Nephron progenitor cell (in vitro differentiated cells): ENCODE results near the gene GNAT2.
A peak's percentile ranks its signal among the peaks of the same experiment; 100 is the strongest.

Source experiments
- DNase-seq: peaks from one replicate; pipeline ENCODE4 v3.0.0; 2021
- H3K27ac Mint-ChIP-seq: 2 replicates; pipeline ENCODE4 v1.8.0; 2021; ENCODE audit warnings: mild to moderate bottlenecking, moderate library complexity, mixed read lengths
- H3K27me3 Mint-ChIP-seq: 2 replicates; pipeline ENCODE4 v1.8.0; 2021; ENCODE audit warnings: mild to moderate bottlenecking, low read depth, mixed read lengths; ENCODE audit not compliant: poor library complexity
- H3K36me3 Mint-ChIP-seq: 2 replicates; pipeline ENCODE4 v1.8.0; 2021; ENCODE audit warnings: low read depth, mixed read lengths
- H3K4me1 Mint-ChIP-seq: 2 replicates; pipeline ENCODE4 v1.8.0; 2021; ENCODE audit warnings: mixed read lengths
- H3K4me3 Mint-ChIP-seq: 2 replicates; pipeline ENCODE4 v1.8.0; 2021; ENCODE audit warnings: mild to moderate bottlenecking, moderate library complexity, mixed read lengths
- H3K9me3 Mint-ChIP-seq: 2 replicates; pipeline ENCODE4 v1.8.0; 2021; ENCODE audit warnings: mild to moderate bottlenecking, moderate library complexity, mixed read lengths
- TF ChIP-seq, protein P1 (sequence below): fragments of 200-600 bp; sonication (generic); IDR thresholded peaks from 2 replicates; pipeline ENCODE4 v1.5.0; 2021; ENCODE audit warnings: antibody characterized with exemption

GNAT2 gene

GRCh38 chr1:109622895-109623294 is 3.5 kb upstream of the GNAT2 start:
- H3K4me3 Mint-ChIP-seq: peak overlapping the region; percentile 64
- DNase-seq: no peak

GRCh38 chr1:109622137-109622892 is 2.9 kb upstream of the GNAT2 start:
- Mint-ChIP-seq H3K36me3 (peaks cover 5% of the 10 kb centered on the region), H3K27me3 (peaks cover 2% of the 10 kb centered on the region), H3K27ac (peak overlapping the region; percentile 59), H3K4me1 (peaks cover 72% of the 10 kb centered on the region), H3K9me3 (no peaks in the 10 kb centered on the region), H3K4me3 (peak overlapping the region; percentile 95)
- DNase-seq: no peak
- TF ChIP-seq, protein P1, sequence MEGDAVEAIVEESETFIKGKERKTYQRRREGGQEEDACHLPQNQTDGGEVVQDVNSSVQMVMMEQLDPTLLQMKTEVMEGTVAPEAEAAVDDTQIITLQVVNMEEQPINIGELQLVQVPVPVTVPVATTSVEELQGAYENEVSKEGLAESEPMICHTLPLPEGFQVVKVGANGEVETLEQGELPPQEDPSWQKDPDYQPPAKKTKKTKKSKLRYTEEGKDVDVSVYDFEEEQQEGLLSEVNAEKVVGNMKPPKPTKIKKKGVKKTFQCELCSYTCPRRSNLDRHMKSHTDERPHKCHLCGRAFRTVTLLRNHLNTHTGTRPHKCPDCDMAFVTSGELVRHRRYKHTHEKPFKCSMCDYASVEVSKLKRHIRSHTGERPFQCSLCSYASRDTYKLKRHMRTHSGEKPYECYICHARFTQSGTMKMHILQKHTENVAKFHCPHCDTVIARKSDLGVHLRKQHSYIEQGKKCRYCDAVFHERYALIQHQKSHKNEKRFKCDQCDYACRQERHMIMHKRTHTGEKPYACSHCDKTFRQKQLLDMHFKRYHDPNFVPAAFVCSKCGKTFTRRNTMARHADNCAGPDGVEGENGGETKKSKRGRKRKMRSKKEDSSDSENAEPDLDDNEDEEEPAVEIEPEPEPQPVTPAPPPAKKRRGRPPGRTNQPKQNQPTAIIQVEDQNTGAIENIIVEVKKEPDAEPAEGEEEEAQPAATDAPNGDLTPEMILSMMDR: no peak

More at GRCh38 chr1:109622895-109623294, 3.5 kb upstream of the GNAT2 start:
- Mint-ChIP-seq H3K9me3 (no peaks in the 10 kb centered on the region), H3K27me3 (peaks cover 2% of the 10 kb centered on the region), H3K27ac (peak overlapping the region; percentile 59), H3K4me1 (peaks cover 73% of the 10 kb centered on the region), H3K36me3 (peaks cover 11% of the 10 kb centered on the region)
- TF ChIP-seq, protein P1: no peak

- TF ChIP-seq, protein P1: no peak
- Mint-ChIP-seq H3K4me1 (peaks cover 80% of the 10 kb centered on the region), H3K27me3 (peaks cover 2% of the 10 kb centered on the region), H3K36me3 (peaks cover 5% of the 10 kb centered on the region), H3K4me3 (peak overlapping the region; percentile 95), H3K27ac (no peak overlapping the region), H3K9me3 (no peaks in the 10 kb centered on the region)
- DNase-seq: no peak
These were observed 2.1 kb upstream of the GNAT2 start for GRCh38 chr1:109621379-109622136.

DNA sequence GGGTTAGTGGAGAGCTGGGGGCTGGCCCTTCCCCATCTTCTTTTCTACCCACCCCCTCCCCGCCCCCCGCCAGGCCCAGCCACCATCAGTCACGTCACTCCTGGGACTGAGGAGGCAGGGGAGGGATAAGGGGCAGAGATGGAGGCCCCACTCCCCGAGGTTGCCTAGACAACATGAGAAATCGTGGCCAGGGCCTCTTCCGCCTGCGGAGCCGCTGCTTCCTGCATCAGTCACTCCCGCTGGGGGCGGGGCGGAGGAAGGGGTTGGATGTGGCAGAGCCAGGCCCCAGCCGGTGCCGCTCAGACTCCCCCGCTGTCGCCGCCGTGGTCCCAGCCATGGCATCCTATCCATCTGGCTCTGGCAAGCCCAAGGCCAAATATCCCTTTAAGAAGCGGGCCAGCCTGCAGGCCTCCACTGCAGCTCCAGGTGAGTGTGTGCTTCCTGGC is 1.4 kb upstream of the GNAT2 start:
- Mint-ChIP-seq H3K27ac (peak overlapping the region; percentile 98), H3K9me3 (no peaks in the 10 kb centered on the region), H3K4me1 (peaks cover 85% of the 10 kb centered on the region), H3K36me3 (peaks cover under 1% of the 10 kb centered on the region), H3K27me3 (peaks cover 2% of the 10 kb centered on the region), H3K4me3 (peak overlapping the region; percentile 95)
- DNase-seq: peak; percentile 93
- TF ChIP-seq, protein P1: no peak

DNA sequence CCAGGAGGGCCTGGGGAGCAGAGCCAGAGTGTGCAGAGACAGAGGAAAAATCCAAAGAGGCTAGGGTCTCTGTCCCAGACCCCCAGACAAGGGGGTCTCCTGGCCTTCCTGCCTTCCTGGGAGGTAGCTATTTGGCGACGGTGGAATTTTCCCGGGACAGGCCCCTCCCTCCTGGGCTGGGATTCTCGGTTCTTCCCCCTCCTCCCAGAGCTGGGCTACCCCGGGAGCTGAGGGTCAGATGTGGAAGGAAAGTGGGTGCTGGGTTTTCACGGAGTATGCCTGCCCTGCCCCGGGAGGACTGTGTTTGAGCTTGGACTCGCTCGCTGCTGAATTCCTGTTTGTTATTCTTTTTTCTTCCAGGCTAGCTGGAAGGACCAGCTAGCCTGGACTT is 980 bp upstream of the GNAT2 start:
- DNase-seq: peak; percentile 49
- H3K4me3 Mint-ChIP-seq: peak overlapping the region; percentile 95
- H3K27ac Mint-ChIP-seq: peak overlapping the region; percentile 98
- H3K9me3 Mint-ChIP-seq: no peaks in the 10 kb centered on the region
- peaks cover 85% of the 10 kb centered on the region for H3K4me1 Mint-ChIP-seq
- TF ChIP-seq, protein P1: no peak
- H3K27me3 Mint-ChIP-seq: peaks cover 2% of the 10 kb centered on the region
- no peaks in the 10 kb centered on the region for H3K36me3 Mint-ChIP-seq
